ENCODE measurements around the gene CRTAC1. TPM values are rescaled to one million over a fixed set of nuclear protein-coding genes. Genes with fewer than 3 reads are reported as not detected.

The CRTAC1 gene
- total RNA-seq, 1 donor: not detected

- no peak for TF ChIP-seq CTCF (IDR thresholded peaks at IDR 0.05; ENCODE audit: extremely low read depth, low read depth, low read length)
- no peaks in the 10 kb centered on the region for H3K9me3 ChIP-seq (ENCODE audit: low read depth, low read length)
- DNase-seq (ENCODE audit: insufficient read length, low spot score, missing footprints): no peak
- H3K36me3 ChIP-seq (ENCODE audit: insufficient read depth, low read length): no peaks in the 10 kb centered on the region
- no peaks in the 10 kb centered on the region for H3K79me2 ChIP-seq (ENCODE audit: insufficient read depth, low read length)
- no peaks in the 10 kb centered on the region for H4K20me1 ChIP-seq (ENCODE audit: insufficient read depth, low read length)
- no peak overlapping the region for H2AFZ ChIP-seq (ENCODE audit: low read length)
- no peak overlapping the region for H3K27ac ChIP-seq (ENCODE audit: low read depth, low read length)
- no peak overlapping the region for H3K4me2 ChIP-seq (ENCODE audit: insufficient read depth, low read length)
- H3K4me3 ChIP-seq (ENCODE audit: insufficient read depth, low read length): no peak overlapping the region
- no peaks in the 10 kb centered on the region for H3K27me3 ChIP-seq (ENCODE audit: insufficient read depth, low read length)
- H3K4me1 ChIP-seq (ENCODE audit: insufficient read depth, low read length): no peaks in the 10 kb centered on the region
Measured at GRCh38 chr10:98074315-98074911, 44.0 kb upstream of the CRTAC1 start.

GRCh38 chr10:98067165-98067564 lies 36.7 kb upstream of the CRTAC1 start:
- Histone ChIP-seq H3K4me2 (ENCODE audit: insufficient read depth, low read length) (no peak overlapping the region), H3K36me3 (ENCODE audit: insufficient read depth, low read length) (no peaks in the 10 kb centered on the region), H3K79me2 (ENCODE audit: insufficient read depth, low read length) (no peaks in the 10 kb centered on the region), H3K9me3 (ENCODE audit: low read depth, low read length) (no peaks in the 10 kb centered on the region), H4K20me1 (ENCODE audit: insufficient read depth, low read length) (no peaks in the 10 kb centered on the region), H3K27ac (ENCODE audit: low read depth, low read length) (no peak overlapping the region), H3K27me3 (ENCODE audit: insufficient read depth, low read length) (no peaks in the 10 kb centered on the region), H3K4me3 (ENCODE audit: insufficient read depth, low read length) (no peak overlapping the region), H3K4me1 (ENCODE audit: insufficient read depth, low read length) (no peaks in the 10 kb centered on the region), H2AFZ (ENCODE audit: low read length) (no peak overlapping the region)
- no peak for TF ChIP-seq CTCF (IDR thresholded peaks at IDR 0.05; ENCODE audit: extremely low read depth, low read depth, low read length)
- DNase-seq (ENCODE audit: insufficient read length, low spot score, missing footprints): no peak

GRCh38 chr10:98063740-98064027 lies 33.3 kb upstream of the CRTAC1 start:
- no peak for DNase-seq (ENCODE audit: insufficient read length, low spot score, missing footprints)
- Histone ChIP-seq H2AFZ (ENCODE audit: low read length) (no peak overlapping the region), H3K79me2 (ENCODE audit: insufficient read depth, low read length) (no peaks in the 10 kb centered on the region), H3K27ac (ENCODE audit: low read depth, low read length) (no peak overlapping the region), H3K4me2 (ENCODE audit: insufficient read depth, low read length) (no peak overlapping the region), H3K4me3 (ENCODE audit: insufficient read depth, low read length) (no peak overlapping the region), H3K9me3 (ENCODE audit: low read depth, low read length) (no peaks in the 10 kb centered on the region), H3K4me1 (ENCODE audit: insufficient read depth, low read length) (no peaks in the 10 kb centered on the region), H3K27me3 (ENCODE audit: insufficient read depth, low read length) (no peaks in the 10 kb centered on the region), H3K36me3 (ENCODE audit: insufficient read depth, low read length) (no peaks in the 10 kb centered on the region), H4K20me1 (ENCODE audit: insufficient read depth, low read length) (no peaks in the 10 kb centered on the region)
- TF ChIP-seq CTCF (IDR thresholded peaks at IDR 0.05; ENCODE audit: extremely low read depth, low read depth, low read length): no peak

GRCh38 chr10:98062424-98062823 lies 32.0 kb upstream of the CRTAC1 start:
- Histone ChIP-seq H3K4me2 (ENCODE audit: insufficient read depth, low read length) (no peak overlapping the region), H3K79me2 (ENCODE audit: insufficient read depth, low read length) (no peaks in the 10 kb centered on the region), H2AFZ (ENCODE audit: low read length) (no peak overlapping the region), H3K4me3 (ENCODE audit: insufficient read depth, low read length) (no peak overlapping the region), H3K27ac (ENCODE audit: low read depth, low read length) (no peak overlapping the region), H3K27me3 (ENCODE audit: insufficient read depth, low read length) (no peaks in the 10 kb centered on the region), H3K36me3 (ENCODE audit: insufficient read depth, low read length) (no peaks in the 10 kb centered on the region), H3K9me3 (ENCODE audit: low read depth, low read length) (no peaks in the 10 kb centered on the region), H3K4me1 (ENCODE audit: insufficient read depth, low read length) (no peaks in the 10 kb centered on the region), H4K20me1 (ENCODE audit: insufficient read depth, low read length) (no peaks in the 10 kb centered on the region)
- no peak for DNase-seq (ENCODE audit: insufficient read length, low spot score, missing footprints)
- no peak for TF ChIP-seq CTCF (IDR thresholded peaks at IDR 0.05; ENCODE audit: extremely low read depth, low read depth, low read length)

Data from osteoblast (primary cell).